OCI-LY3 (cell line): ENCODE data around the gene SESN1.

ENCODE experiments used
- H2AFZ ChIP-seq: fragments of 200-600, 300-600 bp; shearing (Covaris generic); 2 replicates; pipeline ENCODE4 v1.6.0; 2014; ENCODE audit warnings: antibody characterized with exemption, low read depth, low read length
- H3K27ac ChIP-seq: fragments of 200-600, 300-600 bp; sonication (generic); 2 replicates; pipeline ENCODE4 v1.5.1; 2014; ENCODE audit warnings: mild to moderate bottlenecking, low read length, moderate library complexity, mixed read lengths
- H3K27me3 ChIP-seq: fragments of 200-600, 300-600 bp; sonication (generic); 2 replicates; pipeline ENCODE4 v1.6.1; 2014; ENCODE audit warnings: low read depth, low read length, mixed read lengths
- H3K36me3 ChIP-seq: fragments of 200-600, 300-600 bp; sonication (generic); replicated peaks from 2 replicates; pipeline ENCODE3; 2014; ENCODE audit warnings: low read depth, low read length, mixed read lengths
- H3K4me1 ChIP-seq: fragments of 300-600, 200-600 bp; sonication (generic); 2 replicates; pipeline ENCODE4 v1.6.1; 2014; ENCODE audit warnings: low read length, mixed read lengths
- H3K4me2 ChIP-seq: fragments of 200-600, 300-600 bp; sonication (generic); 2 replicates; pipeline ENCODE4 v1.6.1; 2014; ENCODE audit warnings: low read length, mixed read lengths
- H3K4me3 ChIP-seq: fragments of 300-600, 200-600 bp; sonication (generic); 2 replicates; pipeline ENCODE4 v1.5.1; 2014; ENCODE audit warnings: antibody characterized with exemption, mild to moderate bottlenecking, low read length, moderate library complexity
- H3K79me2 ChIP-seq: fragments of 300-600, 200-600 bp; shearing (Covaris generic); 2 replicates; pipeline ENCODE4 v1.6.1; 2014; ENCODE audit warnings: mild to moderate bottlenecking, low read length, mixed read lengths
- H3K9ac ChIP-seq: fragments of 300-600, 200-600 bp; shearing (Covaris generic); 2 replicates; pipeline ENCODE4 v1.6.0; 2014; ENCODE audit warnings: mild to moderate bottlenecking, low read length, moderate library complexity
- H3K9me3 ChIP-seq: fragments of 200-600, 300-600 bp; shearing (Covaris generic); 2 replicates; pipeline ENCODE4 v1.6.1; 2014; ENCODE audit warnings: low read length, mixed read lengths; ENCODE audit not compliant: insufficient read depth
- H4K20me1 ChIP-seq: fragments of 200-600, 300-600 bp; sonication (generic); 2 replicates; pipeline ENCODE4 v1.6.1; 2016; ENCODE audit warnings: low read length, mixed read lengths; ENCODE audit not compliant: insufficient read depth
- EZH2phosphoT487 ChIP-seq: fragments of 200-600 bp; shearing (Covaris generic); IDR thresholded peaks from 2 replicates; pipeline ENCODE4 v1.6.1; 2018; ENCODE audit warnings: antibody characterized with exemption, mixed run types, low read depth
- TF ChIP-seq, protein P1 (sequence below): fragments of 200-600, 300-600 bp; sonication (generic); IDR thresholded peaks from 2 replicates; pipeline ENCODE4 v1.5.1; 2014; ENCODE audit warnings: antibody characterized with exemption, low read length, low read depth

Gene SESN1

GRCh38 chr6:109019911-109020310, 74.7 kb downstream of the SESN1 start:
- Histone ChIP-seq H3K4me3 (no peak overlapping the region), H3K27me3 (no peaks in the 10 kb centered on the region), H3K27ac (no peak overlapping the region), H3K79me2 (no peaks in the 10 kb centered on the region), H3K4me1 (no peaks in the 10 kb centered on the region), H4K20me1 (no peaks in the 10 kb centered on the region), H3K36me3 (no peaks in the 10 kb centered on the region), H3K4me2 (no peak overlapping the region), H2AFZ (no peak overlapping the region), H3K9me3 (no peaks in the 10 kb centered on the region), H3K9ac (no peak overlapping the region)
- no peak for TF ChIP-seq EZH2phosphoT487
- TF ChIP-seq, protein P1, sequence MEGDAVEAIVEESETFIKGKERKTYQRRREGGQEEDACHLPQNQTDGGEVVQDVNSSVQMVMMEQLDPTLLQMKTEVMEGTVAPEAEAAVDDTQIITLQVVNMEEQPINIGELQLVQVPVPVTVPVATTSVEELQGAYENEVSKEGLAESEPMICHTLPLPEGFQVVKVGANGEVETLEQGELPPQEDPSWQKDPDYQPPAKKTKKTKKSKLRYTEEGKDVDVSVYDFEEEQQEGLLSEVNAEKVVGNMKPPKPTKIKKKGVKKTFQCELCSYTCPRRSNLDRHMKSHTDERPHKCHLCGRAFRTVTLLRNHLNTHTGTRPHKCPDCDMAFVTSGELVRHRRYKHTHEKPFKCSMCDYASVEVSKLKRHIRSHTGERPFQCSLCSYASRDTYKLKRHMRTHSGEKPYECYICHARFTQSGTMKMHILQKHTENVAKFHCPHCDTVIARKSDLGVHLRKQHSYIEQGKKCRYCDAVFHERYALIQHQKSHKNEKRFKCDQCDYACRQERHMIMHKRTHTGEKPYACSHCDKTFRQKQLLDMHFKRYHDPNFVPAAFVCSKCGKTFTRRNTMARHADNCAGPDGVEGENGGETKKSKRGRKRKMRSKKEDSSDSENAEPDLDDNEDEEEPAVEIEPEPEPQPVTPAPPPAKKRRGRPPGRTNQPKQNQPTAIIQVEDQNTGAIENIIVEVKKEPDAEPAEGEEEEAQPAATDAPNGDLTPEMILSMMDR: no peak

DNA sequence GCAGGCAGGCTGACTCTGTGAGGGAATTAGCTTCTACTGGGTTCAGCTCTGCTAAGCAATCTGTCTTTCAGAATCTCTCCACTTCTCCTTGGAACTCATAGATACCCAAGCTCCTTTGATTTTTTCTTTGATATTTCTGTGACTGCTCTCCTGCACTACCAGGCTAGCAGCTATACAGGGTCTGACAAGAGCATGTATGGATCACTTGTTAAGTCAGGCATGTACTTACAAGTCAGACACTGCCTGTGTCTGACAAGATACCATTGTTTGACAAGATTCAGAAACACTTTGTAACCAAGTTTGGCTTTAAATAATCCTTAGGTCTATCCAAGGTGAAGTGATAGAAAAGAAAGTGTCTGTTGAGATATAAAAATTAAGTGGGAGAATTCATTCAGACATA, 79.5 kb downstream of the SESN1 start:
- Histone ChIP-seq H3K27me3 (peaks cover 4% of the 10 kb centered on the region; the same call in 1 of the 2 replicates), H3K4me2 (no peak overlapping the region), H3K79me2 (no peaks in the 10 kb centered on the region), H3K9ac (no peak overlapping the region), H3K9me3 (no peaks in the 10 kb centered on the region), H3K36me3 (no peaks in the 10 kb centered on the region), H4K20me1 (no peaks in the 10 kb centered on the region), H3K27ac (no peak overlapping the region), H2AFZ (no peak overlapping the region), H3K4me3 (no peak overlapping the region), H3K4me1 (peaks cover 2% of the 10 kb centered on the region; the same call in 1 of the 2 replicates)
- TF ChIP-seq EZH2phosphoT487: no peak
- TF ChIP-seq, protein P1: no peak

GRCh38 chr6:109014606-109015005, 80.0 kb downstream of the SESN1 start:
- H2AFZ ChIP-seq: no peak overlapping the region
- no peak overlapping the region for H3K9ac ChIP-seq
- H3K9me3 ChIP-seq: no peaks in the 10 kb centered on the region
- H3K79me2 ChIP-seq: no peaks in the 10 kb centered on the region
- no peak overlapping the region for H3K4me3 ChIP-seq
- H3K36me3 ChIP-seq: no peaks in the 10 kb centered on the region
- no peak overlapping the region for H3K27ac ChIP-seq
- no peaks in the 10 kb centered on the region for H4K20me1 ChIP-seq
- peaks cover 4% of the 10 kb centered on the region; the same call in 1 of the 2 replicates for H3K27me3 ChIP-seq
- peaks cover 5% of the 10 kb centered on the region; the same call in 1 of the 2 replicates for H3K4me1 ChIP-seq
- no peak for TF ChIP-seq EZH2phosphoT487
- TF ChIP-seq, protein P1: no peak
- no peak overlapping the region for H3K4me2 ChIP-seq

GRCh38 chr6:109013656-109014305, 80.9 kb downstream of the SESN1 start:
- Histone ChIP-seq H3K27ac (no peak overlapping the region), H3K9me3 (no peaks in the 10 kb centered on the region), H3K4me2 (no peak overlapping the region), H3K79me2 (no peaks in the 10 kb centered on the region), H2AFZ (no peak overlapping the region), H3K4me1 (peaks cover 5% of the 10 kb centered on the region; the same call in 1 of the 2 replicates), H3K4me3 (no peak overlapping the region), H3K27me3 (peaks cover 4% of the 10 kb centered on the region; the same call in 1 of the 2 replicates), H3K9ac (no peak overlapping the region), H4K20me1 (no peaks in the 10 kb centered on the region), H3K36me3 (no peaks in the 10 kb centered on the region)
- TF ChIP-seq, protein P1: no peak
- no peak for TF ChIP-seq EZH2phosphoT487
